HepG2 (cell line): ENCODE results near the gene ZNF222. TPM values are rescaled to one million over a fixed set of nuclear protein-coding genes. Genes with fewer than 3 reads are reported as not detected.

ENCODE experiments used
- AFF4 ChIP-seq: sonication (generic); formaldehyde crosslinking; IDR thresholded peaks from 2 replicates; pipeline ENCODE4 v1.4.0; 2020; ENCODE audit warnings: missing genetic modification reagents
- ATF6 ChIP-seq: sonication (generic); formaldehyde crosslinking; conservative IDR thresholded peaks from 2 replicates; pipeline ENCODE4 v1.4.0; 2020; ENCODE audit warnings: missing genetic modification reagents
- CBFB ChIP-seq: sonication (generic); formaldehyde crosslinking; IDR thresholded peaks from 2 replicates; pipeline ENCODE4 v1.4.0; 2020; ENCODE audit warnings: missing genetic modification reagents
- DMTF1 ChIP-seq: sonication (generic); formaldehyde crosslinking; IDR thresholded peaks from 2 replicates; pipeline ENCODE4 v1.4.0; 2020; ENCODE audit warnings: mild to moderate bottlenecking, missing genetic modification reagents
- KDM6A ChIP-seq: IDR thresholded peaks from 2 replicates; pipeline ENCODE4 v1.6.1; 2016; ENCODE audit warnings: low read depth
- KLF11 ChIP-seq: IDR thresholded peaks from 2 replicates; pipeline ENCODE4 v1.6.1; 2016; ENCODE audit warnings: missing compliant biosample characterization
- MLX ChIP-seq: IDR thresholded peaks from 2 replicates; pipeline ENCODE4 v1.6.1; 2016
- POGZ ChIP-seq: sonication (generic); formaldehyde crosslinking; IDR thresholded peaks from 2 replicates; pipeline ENCODE4 v1.4.0; 2020; ENCODE audit warnings: mild to moderate bottlenecking, missing genetic modification reagents
- SP140L ChIP-seq: sonication (generic); formaldehyde crosslinking; IDR thresholded peaks from 2 replicates; pipeline ENCODE4 v1.4.0; 2020; ENCODE audit warnings: missing genetic modification reagents, borderline replicate concordance
- USF2 ChIP-seq, 2 experiments: sonication (generic) in 1 of 2; formaldehyde crosslinking in 1 of 2; IDR thresholded peaks; 2 replicates each; pipeline versions ENCODE4 v1.5.1 to v1.6.1; 2011 to 2020; ENCODE audit warnings: borderline replicate concordance in 1 of 2, low read depth in 1 of 2, low read length in 1 of 2, mild to moderate bottlenecking in 1 of 2, missing genetic modification reagents in 1 of 2, moderate library complexity in 1 of 2
- ZMAT5 ChIP-seq: sonication (generic); formaldehyde crosslinking; IDR thresholded peaks from 2 replicates; pipeline ENCODE4 v1.5.0; 2020; ENCODE audit warnings: mild to moderate bottlenecking, low read depth, missing genetic modification reagents, borderline replicate concordance
- ZNF274 ChIP-seq: sonication (generic); formaldehyde crosslinking; IDR thresholded peaks from 2 replicates; pipeline ENCODE4 v1.5.1; 2020; ENCODE audit warnings: mild to moderate bottlenecking, missing genetic modification reagents
- ZNF275 ChIP-seq: sonication (generic); formaldehyde crosslinking; IDR thresholded peaks from 2 replicates; pipeline ENCODE4 v1.8.0; 2022; ENCODE audit warnings: missing genetic modification reagents, mild to moderate bottlenecking, inconsistent platforms, borderline replicate concordance
- ZNF3 ChIP-seq: IDR thresholded peaks from 2 replicates; pipeline ENCODE4 v1.7.0; 2017; ENCODE audit warnings: inconsistent platforms
- ZNF616 ChIP-seq: sonication (generic); formaldehyde crosslinking; IDR thresholded peaks from 2 replicates; pipeline ENCODE4 v1.5.0; 2020; ENCODE audit warnings: low read depth, mild to moderate bottlenecking, missing genetic modification reagents
- polyA plus RNA-seq, 8 experiments: library from polyadenylated mRNA; depleted of rRNA in 3 of 8; stranded (reverse) in 7 of 8; unstranded in 1 of 8; fragments of >200 nt; fragmentation: Illumina TruSeq in 4 of 8; extraction: Trizol in 4 of 8; gene quantifications; 2 replicates each; pipeline versions ENCODE4 v1.2.1 to v1.2.3, GENCODE V29; 2011 to 2016; ENCODE audit warnings: low read depth in 4 of 8, missing spikeins in 1 of 8, mixed read lengths in 1 of 8; ENCODE audit not compliant: insufficient read depth in 1 of 8
- total RNA-seq, 5 experiments: library from RNA; depleted of rRNA; stranded (reverse); fragments of >200 nt; fragmentation: Illumina TruSeq; extraction: Trizol; gene quantifications; 2 replicates each; pipeline ENCODE4 v1.2.3, GENCODE V29; 2016; ENCODE audit warnings: low read depth in 1 of 5

Gene ZNF222
- total and polyA plus RNA-seq, 2 of the 13 experiments (the other 11 are each of a cell fraction or from before 2014, with no cell fraction given) = 2.2 to 6.2 TPM

GRCh38 chr19:44071824-44072542, 46.8 kb downstream of the ZNF222 start, which contains the start of gene ZNF284 (continued):
- TF ChIP-seq ZMAT5 (CRISPR knock-in tag) (no peak), ZNF274 (CRISPR knock-in tag) (peak; percentile 51; the same call in 1 of the 2 replicates), ATF6 (no peak), ZNF3 (CRISPR knock-in tag) (no peak), ZNF275 (0 out of 2 replicates have a peak, but pooled peaks have one; percentile 44), ZNF616 (CRISPR knock-in tag) (no peak), KLF11 (no peak), SP140L (CRISPR knock-in tag) (no peak), DMTF1 (no peak), POGZ (CRISPR knock-in tag) (0 out of 2 replicates have a peak, but pooled peaks have one; percentile 38), KDM6A (CRISPR knock-in tag) (no peak), MLX (CRISPR knock-in tag) (no peak), AFF4 (CRISPR knock-in tag) (no peak), USF2 (IDR thresholded peaks at IDR 0.05; ENCODE audit: low read depth, low read length) (no peak), USF2 (CRISPR knock-in tag; IDR thresholded peaks at IDR 0.05; ENCODE audit: borderline replicate concordance) (no peak), CBFB (CRISPR knock-in tag) (0 out of 2 replicates have a peak, but pooled peaks have one; percentile 23)
